HepG2 (cell line): ENCODE measurements around the gene LSM2. TPM values are rescaled to one million over a fixed set of nuclear protein-coding genes. Genes with fewer than 3 reads are reported as not detected.

Experiments
- ATF7 ChIP-seq, 2 experiments: fragments of 450-650 bp in 1 of 2; sonication (generic) in 1 of 2; formaldehyde crosslinking in 1 of 2; IDR thresholded peaks; 2 replicates each; pipeline versions ENCODE4 v1.4.0 to v1.6.1; 2016 to 2020; ENCODE audit warnings: antibody characterized with exemption in 1 of 2, mild to moderate bottlenecking in 1 of 2, missing genetic modification reagents in 1 of 2
- CCDC6 ChIP-seq: sonication (generic); formaldehyde crosslinking; IDR thresholded peaks from 2 replicates; pipeline ENCODE4 v1.8.1; 2022; ENCODE audit warnings: mild to moderate bottlenecking, missing genetic modification reagents, moderate library complexity
- CEBPB ChIP-seq: IDR thresholded peaks from 2 replicates; pipeline ENCODE4 v1.6.1; 2011; ENCODE audit warnings: low read depth, low read length, improper control_type of control experiment, borderline replicate concordance
- CENPT ChIP-seq: sonication (generic); formaldehyde crosslinking; IDR thresholded peaks from 2 replicates; pipeline ENCODE4 v1.8.0; 2022; ENCODE audit warnings: low read depth, mild to moderate bottlenecking, moderate library complexity, missing genetic modification reagents
- FOSL1 ChIP-seq: sonication (generic); formaldehyde crosslinking; IDR thresholded peaks from 2 replicates; pipeline ENCODE4 v1.9.0; 2021; ENCODE audit warnings: missing genetic modification reagents, borderline replicate concordance
- HMG20A ChIP-seq: IDR thresholded peaks from 2 replicates; pipeline ENCODE4 v1.6.1; 2016; ENCODE audit warnings: borderline replicate concordance
- NFIC ChIP-seq: IDR thresholded peaks from 2 replicates; pipeline ENCODE4 v1.6.1; 2012; ENCODE audit warnings: mild to moderate bottlenecking, low read length, inconsistent platforms
- NFKB2 ChIP-seq: sonication (generic); formaldehyde crosslinking; IDR thresholded peaks from 2 replicates; pipeline ENCODE4 v1.4.0; 2020; ENCODE audit warnings: missing genetic modification reagents, borderline replicate concordance
- NFYC ChIP-seq: IDR thresholded peaks from 2 replicates; pipeline ENCODE4 v1.6.1; 2016; ENCODE audit warnings: missing genetic modification reagents, missing compliant biosample characterization
- POGZ ChIP-seq: sonication (generic); formaldehyde crosslinking; IDR thresholded peaks from 2 replicates; pipeline ENCODE4 v1.4.0; 2020; ENCODE audit warnings: mild to moderate bottlenecking, missing genetic modification reagents
- POLR2AphosphoS5 ChIP-seq: IDR thresholded peaks from 2 replicates; pipeline ENCODE4 v1.6.1; 2012; ENCODE audit warnings: low read depth, low read length
- RBM22 ChIP-seq: fragments of 200-400 bp; formaldehyde crosslinking; optimal IDR thresholded peaks from 2 replicates; pipeline ENCODE3; 2017; ENCODE audit warnings: mild to moderate bottlenecking, low read length, moderate library complexity
- SMYD3 ChIP-seq: sonication (generic); formaldehyde crosslinking; IDR thresholded peaks from 2 replicates; pipeline ENCODE4 v1.8.1; 2023; ENCODE audit warnings: mild to moderate bottlenecking, missing genetic modification reagents
- ZFP1 ChIP-seq: IDR thresholded peaks from 2 replicates; pipeline ENCODE4 v1.6.1; 2016
- ZMAT5 ChIP-seq: sonication (generic); formaldehyde crosslinking; IDR thresholded peaks from 2 replicates; pipeline ENCODE4 v1.5.0; 2020; ENCODE audit warnings: mild to moderate bottlenecking, low read depth, missing genetic modification reagents, borderline replicate concordance
- ZNF335 ChIP-seq: sonication (generic); formaldehyde crosslinking; IDR thresholded peaks from 2 replicates; pipeline ENCODE4 v1.4.0; 2020; ENCODE audit warnings: missing genetic modification reagents
- ZNF414 ChIP-seq: sonication (generic); formaldehyde crosslinking; IDR thresholded peaks from 2 replicates; pipeline ENCODE4 v1.5.0; 2020; ENCODE audit warnings: missing genetic modification reagents
- ZNF460 ChIP-seq: sonication (generic); formaldehyde crosslinking; IDR thresholded peaks from 2 replicates; pipeline ENCODE4 v1.5.1; 2020; ENCODE audit warnings: missing genetic modification reagents, mild to moderate bottlenecking, borderline replicate concordance
- ZNF564 ChIP-seq: sonication (generic); formaldehyde crosslinking; IDR thresholded peaks from 2 replicates; pipeline ENCODE4 v1.8.1; 2023; ENCODE audit warnings: mild to moderate bottlenecking, missing genetic modification reagents
- polyA plus RNA-seq, 8 experiments: library from polyadenylated mRNA; depleted of rRNA in 3 of 8; stranded (reverse) in 7 of 8; unstranded in 1 of 8; fragments of >200 nt; fragmentation: Illumina TruSeq in 4 of 8; extraction: Trizol in 4 of 8; gene quantifications; 2 replicates each; pipeline versions ENCODE4 v1.2.1 to v1.2.3, GENCODE V29; 2011 to 2016; ENCODE audit warnings: low read depth in 4 of 8, missing spikeins in 1 of 8, mixed read lengths in 1 of 8; ENCODE audit not compliant: insufficient read depth in 1 of 8
- total RNA-seq, 5 experiments: library from RNA; depleted of rRNA; stranded (reverse); fragments of >200 nt; fragmentation: Illumina TruSeq; extraction: Trizol; gene quantifications; 2 replicates each; pipeline ENCODE4 v1.2.3, GENCODE V29; 2016; ENCODE audit warnings: low read depth in 1 of 5
- TF ChIP-seq, protein P1 (sequence below): sonication (generic); formaldehyde crosslinking; IDR thresholded peaks from 2 replicates; pipeline ENCODE4 v1.5.1; 2020; ENCODE audit warnings: mild to moderate bottlenecking, missing genetic modification reagents
- TF ChIP-seq, protein P2 (sequence below): sonication (generic); formaldehyde crosslinking; IDR thresholded peaks from 2 replicates; pipeline ENCODE4 v1.5.1; 2020; ENCODE audit warnings: mild to moderate bottlenecking, missing genetic modification reagents, borderline replicate concordance

Gene LSM2
- total and polyA plus RNA-seq, 2 of the 13 experiments (the other 11 are each of a cell fraction or from before 2014, with no cell fraction given) = 69.4 to 90.5 TPM

- TF ChIP-seq ZNF414 (CRISPR knock-in tag) = no peak
- TF ChIP-seq CENPT (CRISPR knock-in tag) = no peak
- peak; percentile 46; the same call in 1 of the 2 replicates for TF ChIP-seq HMG20A
- peak; percentile 45; the same call in 1 of the 2 replicates for TF ChIP-seq ZFP1 (CRISPR knock-in tag)
- no peak for TF ChIP-seq ZMAT5
- TF ChIP-seq ZNF460 (CRISPR knock-in tag) = no peak
- no peak for TF ChIP-seq RBM22
- no peak for TF ChIP-seq CCDC6 (CRISPR knock-in tag)
- TF ChIP-seq ZNF564 (CRISPR knock-in tag) = no peak
- 0 out of 2 replicates have a peak, but pooled peaks have one; percentile 39 for TF ChIP-seq POGZ (CRISPR knock-in tag)
- no peak for TF ChIP-seq ATF7 (IDR thresholded peaks at IDR 0.05)
- TF ChIP-seq ATF7 (CRISPR knock-in tag; IDR thresholded peaks at IDR 0.05) = no peak
- no peak for TF ChIP-seq NFYC (CRISPR knock-in tag)
- TF ChIP-seq POLR2AphosphoS5 = no peak
- TF ChIP-seq, protein P1, sequence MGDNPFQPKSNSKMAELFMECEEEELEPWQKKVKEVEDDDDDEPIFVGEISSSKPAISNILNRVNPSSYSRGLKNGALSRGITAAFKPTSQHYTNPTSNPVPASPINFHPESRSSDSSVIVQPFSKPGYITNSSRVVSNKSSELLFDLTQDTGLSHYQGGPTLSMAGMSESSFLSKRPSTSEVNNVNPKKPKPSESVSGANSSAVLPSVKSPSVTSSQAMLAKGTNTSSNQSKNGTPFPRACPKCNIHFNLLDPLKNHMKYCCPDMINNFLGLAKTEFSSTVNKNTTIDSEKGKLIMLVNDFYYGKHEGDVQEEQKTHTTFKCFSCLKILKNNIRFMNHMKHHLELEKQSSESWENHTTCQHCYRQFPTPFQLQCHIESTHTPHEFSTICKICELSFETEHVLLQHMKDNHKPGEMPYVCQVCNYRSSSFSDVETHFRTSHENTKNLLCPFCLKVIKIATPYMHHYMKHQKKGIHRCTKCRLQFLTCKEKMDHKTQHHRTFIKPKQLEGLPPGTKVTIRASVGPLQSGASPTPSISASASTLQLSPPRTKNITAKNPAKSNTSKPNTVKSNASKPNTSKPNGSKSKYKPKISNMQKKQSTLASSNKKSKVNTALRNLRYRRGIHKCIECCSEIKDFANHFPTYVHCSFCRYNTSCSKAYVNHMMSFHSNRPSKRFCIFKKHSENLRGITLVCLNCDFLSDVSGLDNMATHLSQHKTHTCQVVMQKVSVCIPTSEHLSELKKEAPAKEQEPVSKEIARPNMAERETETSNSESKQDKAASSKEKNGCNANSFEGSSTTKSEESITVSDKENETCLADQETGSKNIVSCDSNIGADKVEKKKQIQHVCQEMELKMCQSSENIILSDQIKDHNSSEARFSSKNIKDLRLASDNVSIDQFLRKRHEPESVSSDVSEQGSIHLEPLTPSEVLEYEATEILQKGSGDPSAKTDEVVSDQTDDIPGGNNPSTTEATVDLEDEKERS = no peak
- no peak for TF ChIP-seq NFIC
- no peak; the same call in 1 of the 2 replicates for TF ChIP-seq NFKB2 (CRISPR knock-in tag)
- no peak for TF ChIP-seq FOSL1 (CRISPR knock-in tag)
- no peak for TF ChIP-seq CEBPB
- no peak for TF ChIP-seq SMYD3
- TF ChIP-seq, protein P2, sequence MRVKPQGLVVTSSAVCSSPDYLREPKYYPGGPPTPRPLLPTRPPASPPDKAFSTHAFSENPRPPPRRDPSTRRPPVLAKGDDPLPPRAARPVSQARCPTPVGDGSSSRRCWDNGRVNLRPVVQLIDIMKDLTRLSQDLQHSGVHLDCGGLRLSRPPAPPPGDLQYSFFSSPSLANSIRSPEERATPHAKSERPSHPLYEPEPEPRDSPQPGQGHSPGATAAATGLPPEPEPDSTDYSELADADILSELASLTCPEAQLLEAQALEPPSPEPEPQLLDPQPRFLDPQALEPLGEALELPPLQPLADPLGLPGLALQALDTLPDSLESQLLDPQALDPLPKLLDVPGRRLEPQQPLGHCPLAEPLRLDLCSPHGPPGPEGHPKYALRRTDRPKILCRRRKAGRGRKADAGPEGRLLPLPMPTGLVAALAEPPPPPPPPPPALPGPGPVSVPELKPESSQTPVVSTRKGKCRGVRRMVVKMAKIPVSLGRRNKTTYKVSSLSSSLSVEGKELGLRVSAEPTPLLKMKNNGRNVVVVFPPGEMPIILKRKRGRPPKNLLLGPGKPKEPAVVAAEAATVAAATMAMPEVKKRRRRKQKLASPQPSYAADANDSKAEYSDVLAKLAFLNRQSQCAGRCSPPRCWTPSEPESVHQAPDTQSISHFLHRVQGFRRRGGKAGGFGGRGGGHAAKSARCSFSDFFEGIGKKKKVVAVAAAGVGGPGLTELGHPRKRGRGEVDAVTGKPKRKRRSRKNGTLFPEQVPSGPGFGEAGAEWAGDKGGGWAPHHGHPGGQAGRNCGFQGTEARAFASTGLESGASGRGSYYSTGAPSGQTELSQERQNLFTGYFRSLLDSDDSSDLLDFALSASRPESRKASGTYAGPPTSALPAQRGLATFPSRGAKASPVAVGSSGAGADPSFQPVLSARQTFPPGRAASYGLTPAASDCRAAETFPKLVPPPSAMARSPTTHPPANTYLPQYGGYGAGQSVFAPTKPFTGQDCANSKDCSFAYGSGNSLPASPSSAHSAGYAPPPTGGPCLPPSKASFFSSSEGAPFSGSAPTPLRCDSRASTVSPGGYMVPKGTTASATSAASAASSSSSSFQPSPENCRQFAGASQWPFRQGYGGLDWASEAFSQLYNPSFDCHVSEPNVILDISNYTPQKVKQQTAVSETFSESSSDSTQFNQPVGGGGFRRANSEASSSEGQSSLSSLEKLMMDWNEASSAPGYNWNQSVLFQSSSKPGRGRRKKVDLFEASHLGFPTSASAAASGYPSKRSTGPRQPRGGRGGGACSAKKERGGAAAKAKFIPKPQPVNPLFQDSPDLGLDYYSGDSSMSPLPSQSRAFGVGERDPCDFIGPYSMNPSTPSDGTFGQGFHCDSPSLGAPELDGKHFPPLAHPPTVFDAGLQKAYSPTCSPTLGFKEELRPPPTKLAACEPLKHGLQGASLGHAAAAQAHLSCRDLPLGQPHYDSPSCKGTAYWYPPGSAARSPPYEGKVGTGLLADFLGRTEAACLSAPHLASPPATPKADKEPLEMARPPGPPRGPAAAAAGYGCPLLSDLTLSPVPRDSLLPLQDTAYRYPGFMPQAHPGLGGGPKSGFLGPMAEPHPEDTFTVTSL (CRISPR knock-in tag) = no peak
- peak; percentile 95 for TF ChIP-seq ZNF335 (CRISPR knock-in tag)
These were observed 36.9 kb downstream of the LSM2 start (continued) for GRCh38 chr6:31769684-31770371.
